DND-41 (cell line): ENCODE measurements around the gene NDUFB11.

Experiments
- CTCF ChIP-seq: IDR thresholded peaks from 2 replicates; pipeline ENCODE4 v1.5.1; 2012; ENCODE audit warnings: borderline replicate concordance, low read length, moderate library complexity, mild to moderate bottlenecking; ENCODE audit not compliant: poor library complexity, severe bottlenecking; ENCODE audit errors: extremely low read depth
- EZH2 ChIP-seq: IDR thresholded peaks from 3 replicates; pipeline ENCODE4 v1.6.1; 2012; ENCODE audit warnings: borderline replicate concordance, low read depth, mild to moderate bottlenecking, moderate library complexity, low read length, inconsistent platforms; ENCODE audit not compliant: severe bottlenecking

GRCh38 chrX:47172549-47172948 is 28.0 kb upstream of the NDUFB11 start:
- no peak for TF ChIP-seq CTCF
- TF ChIP-seq EZH2 = no peak
